ENCODE results near the gene SLBP.

Gene SLBP

DNA sequence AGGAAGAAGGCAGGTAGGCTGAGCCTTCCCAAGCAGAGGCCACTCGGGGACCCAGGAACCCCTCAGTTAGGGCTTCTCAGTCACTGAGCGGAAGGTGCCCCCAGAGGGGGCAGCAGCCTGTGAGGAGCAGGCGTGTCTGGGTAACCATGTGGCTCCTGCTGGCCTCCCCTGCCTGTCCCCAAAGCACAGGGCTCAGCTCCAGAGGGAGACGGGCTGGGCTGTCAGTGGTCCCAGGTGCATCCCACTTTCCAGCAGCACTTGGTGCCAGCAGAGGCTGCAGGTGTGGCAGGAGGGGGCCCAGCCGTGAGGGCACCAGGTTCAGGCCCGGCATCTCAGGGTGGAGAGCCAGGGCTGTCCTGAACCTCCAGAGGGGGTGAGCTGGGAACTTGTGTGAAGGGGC, 31.9 kb upstream of the SLBP start:
- TF ChIP-seq, protein P1, sequence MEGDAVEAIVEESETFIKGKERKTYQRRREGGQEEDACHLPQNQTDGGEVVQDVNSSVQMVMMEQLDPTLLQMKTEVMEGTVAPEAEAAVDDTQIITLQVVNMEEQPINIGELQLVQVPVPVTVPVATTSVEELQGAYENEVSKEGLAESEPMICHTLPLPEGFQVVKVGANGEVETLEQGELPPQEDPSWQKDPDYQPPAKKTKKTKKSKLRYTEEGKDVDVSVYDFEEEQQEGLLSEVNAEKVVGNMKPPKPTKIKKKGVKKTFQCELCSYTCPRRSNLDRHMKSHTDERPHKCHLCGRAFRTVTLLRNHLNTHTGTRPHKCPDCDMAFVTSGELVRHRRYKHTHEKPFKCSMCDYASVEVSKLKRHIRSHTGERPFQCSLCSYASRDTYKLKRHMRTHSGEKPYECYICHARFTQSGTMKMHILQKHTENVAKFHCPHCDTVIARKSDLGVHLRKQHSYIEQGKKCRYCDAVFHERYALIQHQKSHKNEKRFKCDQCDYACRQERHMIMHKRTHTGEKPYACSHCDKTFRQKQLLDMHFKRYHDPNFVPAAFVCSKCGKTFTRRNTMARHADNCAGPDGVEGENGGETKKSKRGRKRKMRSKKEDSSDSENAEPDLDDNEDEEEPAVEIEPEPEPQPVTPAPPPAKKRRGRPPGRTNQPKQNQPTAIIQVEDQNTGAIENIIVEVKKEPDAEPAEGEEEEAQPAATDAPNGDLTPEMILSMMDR (IDR thresholded peaks at IDR 0.05; ENCODE audit: borderline replicate concordance, insufficient read depth, low read depth, low read length), result no peak
- no peak overlapping the region for H3K4me3 ChIP-seq (ENCODE audit: low read depth, low read length)

GRCh38 chr4:1743551-1743950, 31.4 kb upstream of the SLBP start:
- TF ChIP-seq, protein P1 (IDR thresholded peaks at IDR 0.05; ENCODE audit: borderline replicate concordance, insufficient read depth, low read depth, low read length), result no peak

GRCh38 chr4:1741208-1741607, 29.1 kb upstream of the SLBP start:
- no peak overlapping the region for H3K4me3 ChIP-seq (ENCODE audit: low read depth, low read length)
- TF ChIP-seq, protein P1 (IDR thresholded peaks at IDR 0.05; ENCODE audit: borderline replicate concordance, insufficient read depth, low read depth, low read length), result no peak

More at GRCh38 chr4:1743551-1743950, 31.4 kb upstream of the SLBP start:
- H3K4me3 ChIP-seq (ENCODE audit: low read depth, low read length), result no peak overlapping the region

GRCh38 chr4:1740021-1740545, 28.0 kb upstream of the SLBP start:
- H3K4me3 ChIP-seq (ENCODE audit: low read depth, low read length), result no peak overlapping the region
- TF ChIP-seq, protein P1 (IDR thresholded peaks at IDR 0.05; ENCODE audit: borderline replicate concordance, insufficient read depth, low read depth, low read length), result no peak

GRCh38 chr4:1739358-1739757, 27.2 kb upstream of the SLBP start:
- TF ChIP-seq, protein P1 (IDR thresholded peaks at IDR 0.05; ENCODE audit: borderline replicate concordance, insufficient read depth, low read depth, low read length), result no peak
- no peak overlapping the region for H3K4me3 ChIP-seq (ENCODE audit: low read depth, low read length)

- TF ChIP-seq, protein P1 (IDR thresholded peaks at IDR 0.05; ENCODE audit: borderline replicate concordance, insufficient read depth, low read depth, low read length), result no peak
- no peak overlapping the region for H3K4me3 ChIP-seq (ENCODE audit: low read depth, low read length)
These were observed 26.3 kb upstream of the SLBP start for GRCh38 chr4:1738410-1738809.

DNA sequence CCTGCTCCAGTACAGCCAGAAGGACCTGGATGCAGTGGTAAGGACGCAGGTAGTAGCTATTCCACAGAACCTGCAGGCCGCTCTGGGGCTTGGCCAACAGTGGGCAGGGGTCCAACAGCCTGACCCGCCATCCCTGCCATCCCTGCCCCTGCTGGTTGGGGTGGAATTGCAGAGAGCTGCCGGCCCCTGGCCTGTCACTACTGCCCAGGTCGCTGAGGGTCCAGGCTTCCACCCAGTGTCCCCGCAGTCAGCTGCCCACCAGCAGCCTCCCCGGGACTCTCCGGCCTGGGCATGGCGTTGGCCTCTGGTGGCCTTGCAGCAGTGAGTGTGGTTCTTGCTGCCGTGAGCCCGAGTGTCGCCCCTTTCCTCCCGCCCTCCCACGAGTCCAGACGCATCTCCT, 25.5 kb upstream of the SLBP start:
- H3K4me3 ChIP-seq (ENCODE audit: low read depth, low read length), result no peak overlapping the region
- TF ChIP-seq, protein P1 (IDR thresholded peaks at IDR 0.05; ENCODE audit: borderline replicate concordance, insufficient read depth, low read depth, low read length), result no peak

Data from GM12875 (cell line).